ENCODE measurements around the gene TPRG1L. TPM values are rescaled to one million over a fixed set of nuclear protein-coding genes. Genes with fewer than 3 reads are reported as not detected.

TPRG1L gene
- total RNA-seq, 1 donor from 2014 or later: 40.8 TPM

DNA sequence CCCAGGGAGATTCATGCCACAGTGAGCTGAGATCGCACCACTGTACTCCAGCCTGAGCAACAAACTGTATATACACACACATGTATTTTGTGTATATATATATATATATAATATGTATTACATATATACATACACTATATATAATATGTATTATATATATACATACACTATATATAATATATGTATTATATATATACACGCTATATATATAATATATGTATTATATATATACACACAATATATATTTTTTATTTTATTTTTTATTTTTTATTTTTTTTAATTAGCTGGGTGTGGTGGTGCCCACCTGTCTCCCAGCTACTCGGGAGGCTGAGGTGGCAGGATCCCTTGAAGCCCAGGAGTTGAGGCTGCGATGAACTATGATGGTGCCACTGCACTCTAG lies 36.8 kb downstream of the TPRG1L start:
- TF ChIP-seq, protein P1, sequence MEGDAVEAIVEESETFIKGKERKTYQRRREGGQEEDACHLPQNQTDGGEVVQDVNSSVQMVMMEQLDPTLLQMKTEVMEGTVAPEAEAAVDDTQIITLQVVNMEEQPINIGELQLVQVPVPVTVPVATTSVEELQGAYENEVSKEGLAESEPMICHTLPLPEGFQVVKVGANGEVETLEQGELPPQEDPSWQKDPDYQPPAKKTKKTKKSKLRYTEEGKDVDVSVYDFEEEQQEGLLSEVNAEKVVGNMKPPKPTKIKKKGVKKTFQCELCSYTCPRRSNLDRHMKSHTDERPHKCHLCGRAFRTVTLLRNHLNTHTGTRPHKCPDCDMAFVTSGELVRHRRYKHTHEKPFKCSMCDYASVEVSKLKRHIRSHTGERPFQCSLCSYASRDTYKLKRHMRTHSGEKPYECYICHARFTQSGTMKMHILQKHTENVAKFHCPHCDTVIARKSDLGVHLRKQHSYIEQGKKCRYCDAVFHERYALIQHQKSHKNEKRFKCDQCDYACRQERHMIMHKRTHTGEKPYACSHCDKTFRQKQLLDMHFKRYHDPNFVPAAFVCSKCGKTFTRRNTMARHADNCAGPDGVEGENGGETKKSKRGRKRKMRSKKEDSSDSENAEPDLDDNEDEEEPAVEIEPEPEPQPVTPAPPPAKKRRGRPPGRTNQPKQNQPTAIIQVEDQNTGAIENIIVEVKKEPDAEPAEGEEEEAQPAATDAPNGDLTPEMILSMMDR (IDR thresholded peaks at IDR 0.05; ENCODE audit: insufficient read depth, low read length, poor library complexity, severe bottlenecking): no peak
- Histone ChIP-seq H3K27me3 (ENCODE audit: control insufficient read depth, insufficient read depth, low read length) (peaks cover 10% of the 10 kb centered on the region), H3K36me3 (ENCODE audit: control insufficient read depth, insufficient read depth, low read length) (no peaks in the 10 kb centered on the region), H3K4me3 (ENCODE audit: low read depth, low read length) (no peak overlapping the region)
- DNase-seq (ENCODE audit: low read depth): no peak

DNA sequence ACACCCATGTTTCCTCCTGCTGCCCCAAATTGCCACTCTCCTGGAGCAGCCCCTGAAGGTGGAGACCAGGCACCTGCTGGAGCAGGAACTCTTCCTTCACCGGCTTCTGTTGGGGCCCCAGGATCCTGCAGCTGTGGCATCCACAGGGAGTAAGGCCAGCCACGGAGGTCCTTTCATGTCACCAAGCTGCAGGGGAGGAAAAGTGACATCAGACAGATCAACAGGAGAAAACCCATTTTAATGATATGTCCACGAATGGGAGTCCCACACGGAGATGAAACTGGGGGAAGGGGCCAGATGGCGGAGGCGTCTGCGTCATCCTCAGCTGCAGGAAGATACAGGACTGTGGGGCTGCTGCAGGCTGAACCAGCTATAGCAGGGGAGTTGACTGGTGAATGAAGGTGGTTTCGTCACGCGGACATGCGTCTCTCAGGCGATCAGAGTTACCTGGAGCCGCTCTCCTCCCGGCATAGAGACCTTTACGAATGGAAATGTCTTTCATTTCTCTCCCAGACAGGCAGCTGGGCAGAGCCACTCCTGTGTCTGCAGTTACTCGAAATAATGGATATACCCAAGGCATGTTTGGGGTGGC lies 37.4 kb downstream of the TPRG1L start:
- TF ChIP-seq, protein P1 (IDR thresholded peaks at IDR 0.05; ENCODE audit: insufficient read depth, low read length, poor library complexity, severe bottlenecking): no peak
- DNase-seq (ENCODE audit: low read depth): no peak
- Histone ChIP-seq H3K36me3 (ENCODE audit: control insufficient read depth, insufficient read depth, low read length) (no peaks in the 10 kb centered on the region), H3K27me3 (ENCODE audit: control insufficient read depth, insufficient read depth, low read length) (peaks cover 8% of the 10 kb centered on the region), H3K4me3 (ENCODE audit: low read depth, low read length) (no peak overlapping the region)

DNA sequence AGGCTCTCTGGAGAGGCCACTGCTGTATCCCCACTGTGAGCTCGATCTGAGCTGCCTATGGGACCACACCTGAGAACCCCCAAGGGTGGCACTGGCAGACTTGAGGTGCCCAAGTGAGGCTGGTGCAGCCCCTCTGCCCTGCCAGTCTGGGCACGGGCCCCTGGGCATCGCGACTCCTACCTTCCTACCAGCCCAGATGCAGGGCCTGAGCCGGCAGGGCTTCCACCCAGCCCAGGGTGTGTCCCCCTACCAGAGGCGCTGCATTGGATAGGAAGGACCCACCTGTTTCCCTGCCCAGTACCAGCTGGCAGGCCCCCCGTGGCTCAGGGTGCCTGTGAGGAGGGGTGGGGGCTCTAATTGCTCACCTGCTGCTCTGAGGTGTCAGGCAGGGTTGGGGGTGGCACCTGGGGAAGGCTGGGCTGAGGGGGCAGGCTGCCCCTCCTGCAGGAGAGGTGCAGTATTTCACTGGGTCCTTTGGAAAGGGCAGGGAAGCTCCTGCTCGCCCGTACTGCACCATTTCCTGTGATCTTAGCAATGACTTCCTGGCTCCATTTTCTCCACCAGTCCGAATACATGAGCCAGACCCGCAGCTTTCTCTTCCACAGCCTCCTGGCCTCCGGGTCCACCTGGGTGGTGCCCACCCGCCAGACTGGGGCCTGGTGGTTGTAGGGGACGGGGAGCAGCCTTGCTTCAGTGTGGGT lies 39.3 kb downstream of the TPRG1L start:
- Histone ChIP-seq H3K27me3 (ENCODE audit: control insufficient read depth, insufficient read depth, low read length) (peaks cover 9% of the 10 kb centered on the region), H3K4me3 (ENCODE audit: low read depth, low read length) (no peak overlapping the region), H3K36me3 (ENCODE audit: control insufficient read depth, insufficient read depth, low read length) (no peaks in the 10 kb centered on the region)
- TF ChIP-seq, protein P1 (IDR thresholded peaks at IDR 0.05; ENCODE audit: insufficient read depth, low read length, poor library complexity, severe bottlenecking): no peak
- DNase-seq (ENCODE audit: low read depth): no peak

DNA sequence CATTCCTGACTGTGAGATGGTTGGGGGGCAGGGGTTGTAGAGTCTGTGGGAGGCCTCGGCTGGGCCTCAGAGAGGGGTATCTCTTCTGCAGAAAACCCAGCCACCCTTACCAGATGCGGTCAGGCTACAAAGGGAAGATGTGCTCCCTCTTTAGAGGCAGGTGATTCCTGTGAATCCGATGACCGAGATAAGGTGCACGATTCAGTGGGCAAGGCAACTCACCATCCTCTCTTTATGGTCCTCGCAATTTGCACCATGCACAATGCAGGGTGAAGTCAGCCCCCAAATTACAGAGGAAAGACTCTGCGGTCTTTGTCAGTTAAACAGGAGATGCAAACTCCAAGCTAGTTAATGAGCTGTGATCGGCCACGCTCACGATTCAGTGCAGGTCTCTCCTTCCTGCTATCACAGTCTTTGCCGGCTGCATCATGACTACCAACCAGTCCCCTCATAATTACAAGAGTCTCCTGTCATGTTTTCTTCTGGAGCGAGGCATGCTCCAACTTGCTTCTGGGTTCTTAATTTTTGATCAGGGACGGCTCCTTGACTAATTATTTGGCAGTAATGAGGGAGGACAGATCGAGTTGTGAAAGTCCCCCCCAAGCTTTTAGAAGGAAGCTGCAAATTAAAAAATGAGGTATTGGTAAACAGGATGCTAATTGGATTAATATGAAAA lies 40.0 kb downstream of the TPRG1L start:
- no peak for DNase-seq (ENCODE audit: low read depth)
- Histone ChIP-seq H3K4me3 (ENCODE audit: low read depth, low read length) (no peak overlapping the region), H3K36me3 (ENCODE audit: control insufficient read depth, insufficient read depth, low read length) (no peaks in the 10 kb centered on the region), H3K27me3 (ENCODE audit: control insufficient read depth, insufficient read depth, low read length) (peaks cover 14% of the 10 kb centered on the region)
- TF ChIP-seq, protein P1 (IDR thresholded peaks at IDR 0.05; ENCODE audit: insufficient read depth, low read length, poor library complexity, severe bottlenecking): no peak

DNA sequence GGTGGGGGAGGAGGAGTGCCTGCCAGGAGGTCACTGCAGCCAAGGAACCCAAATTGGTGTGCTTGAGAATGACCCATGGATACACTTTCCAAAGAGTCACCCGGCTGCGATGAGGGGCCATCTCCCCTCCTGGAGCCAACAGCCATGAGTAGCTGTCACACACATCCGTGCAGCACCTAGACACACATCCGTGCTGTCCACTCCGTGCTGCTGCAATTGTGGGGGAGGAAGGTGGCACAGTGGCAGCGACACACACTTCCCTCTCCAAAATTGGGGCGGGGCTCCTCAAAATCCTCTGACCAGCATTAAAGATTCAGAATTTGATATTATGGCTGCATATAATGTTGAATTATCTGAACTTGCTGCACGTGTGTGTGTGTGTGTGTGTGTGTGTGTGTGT lies 43.3 kb downstream of the TPRG1L start:
- Histone ChIP-seq H3K4me3 (ENCODE audit: low read depth, low read length) (no peak overlapping the region), H3K27me3 (ENCODE audit: control insufficient read depth, insufficient read depth, low read length) (peaks cover 16% of the 10 kb centered on the region), H3K36me3 (ENCODE audit: control insufficient read depth, insufficient read depth, low read length) (no peaks in the 10 kb centered on the region)
- TF ChIP-seq, protein P1 (IDR thresholded peaks at IDR 0.05; ENCODE audit: insufficient read depth, low read length, poor library complexity, severe bottlenecking): no peak
- no peak for DNase-seq (ENCODE audit: low read depth)
